ENCODE results near the gene FARP1.

The FARP1 gene

GRCh38 chr13:98312606-98313005 lies 169.7 kb downstream of the FARP1 start:
- no peak for DNase-seq (ENCODE audit: low read depth)
- no peak for TF ChIP-seq CTCF (IDR thresholded peaks at IDR 0.05; ENCODE audit: control insufficient read depth, extremely low read depth, insufficient read depth)
- H3K4me3 ChIP-seq (ENCODE audit: low read depth, low read length) = no peak overlapping the region

DNA sequence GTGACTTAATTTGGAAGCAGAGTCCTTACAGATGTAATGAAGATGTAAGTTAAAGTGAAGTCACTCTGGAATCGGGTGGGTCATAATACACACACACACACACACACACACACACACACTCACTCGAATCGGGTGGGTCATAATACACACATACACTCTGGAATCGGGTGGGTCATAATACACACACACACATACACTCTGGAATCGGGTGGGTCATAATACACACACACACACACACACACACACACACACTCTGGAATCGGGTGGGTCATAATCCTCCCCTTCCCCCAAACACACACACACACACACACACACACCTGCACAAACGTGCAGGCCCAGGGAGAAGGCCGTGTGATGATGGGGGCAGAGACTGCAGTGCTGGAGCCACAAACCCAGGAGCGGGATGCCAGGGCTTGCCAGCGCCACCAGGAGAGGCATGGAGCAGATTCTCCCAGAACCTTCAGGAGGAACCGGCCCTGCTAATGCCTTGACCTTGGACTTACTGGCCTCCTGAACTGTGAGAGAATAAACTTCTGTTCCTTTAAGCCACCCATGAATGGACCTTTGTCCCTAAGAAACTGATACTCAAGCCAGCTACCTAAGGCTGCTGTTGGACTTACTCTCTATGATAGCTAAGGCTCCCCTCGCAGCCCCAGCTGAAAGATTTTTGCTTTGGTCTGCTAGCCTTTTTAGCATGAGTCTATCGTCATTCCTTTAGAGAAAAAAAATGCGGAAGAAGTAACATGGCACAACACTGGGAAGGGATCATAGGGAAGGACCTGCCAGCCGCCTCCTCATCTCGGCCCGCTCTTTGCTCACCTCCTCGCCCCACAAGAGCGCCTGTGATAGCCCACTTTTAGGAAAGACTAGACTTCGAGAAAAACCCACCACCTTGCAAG lies 170.4 kb downstream of the FARP1 start:
- no peak for DNase-seq (ENCODE audit: low read depth)
- H3K4me3 ChIP-seq (ENCODE audit: low read depth, low read length) = no peak overlapping the region
- no peak for TF ChIP-seq CTCF (IDR thresholded peaks at IDR 0.05; ENCODE audit: control insufficient read depth, extremely low read depth, insufficient read depth)

- H3K4me3 ChIP-seq (ENCODE audit: low read depth, low read length) = no peak overlapping the region
- no peak for TF ChIP-seq CTCF (IDR thresholded peaks at IDR 0.05; ENCODE audit: control insufficient read depth, extremely low read depth, insufficient read depth)
- no peak for DNase-seq (ENCODE audit: low read depth)
Measured at GRCh38 chr13:98313922-98314292, 171.0 kb downstream of the FARP1 start.

DNA sequence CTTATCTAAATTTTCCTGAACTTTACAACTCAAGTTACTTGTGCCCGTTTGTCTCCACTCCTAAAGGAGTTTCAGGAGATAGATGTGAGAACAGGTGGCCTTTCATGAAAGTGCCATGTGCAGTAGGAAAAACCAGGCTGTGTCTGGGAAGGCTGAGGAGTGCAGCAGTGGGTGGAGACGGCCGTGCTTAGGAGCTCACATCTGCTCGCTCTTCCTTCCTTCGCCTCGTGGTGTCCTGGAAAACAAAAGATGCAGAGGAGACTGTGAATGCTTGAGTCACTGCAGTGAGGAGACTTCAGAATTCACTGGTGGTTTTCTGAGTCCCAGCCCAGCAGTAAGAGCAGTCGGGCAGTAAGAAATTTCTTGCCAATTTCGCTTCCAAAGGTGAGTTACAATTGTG lies 172.6 kb downstream of the FARP1 start:
- no peak for TF ChIP-seq CTCF (IDR thresholded peaks at IDR 0.05; ENCODE audit: control insufficient read depth, extremely low read depth, insufficient read depth)
- DNase-seq (ENCODE audit: low read depth) = no peak
- H3K4me3 ChIP-seq (ENCODE audit: low read depth, low read length) = no peak overlapping the region

DNA sequence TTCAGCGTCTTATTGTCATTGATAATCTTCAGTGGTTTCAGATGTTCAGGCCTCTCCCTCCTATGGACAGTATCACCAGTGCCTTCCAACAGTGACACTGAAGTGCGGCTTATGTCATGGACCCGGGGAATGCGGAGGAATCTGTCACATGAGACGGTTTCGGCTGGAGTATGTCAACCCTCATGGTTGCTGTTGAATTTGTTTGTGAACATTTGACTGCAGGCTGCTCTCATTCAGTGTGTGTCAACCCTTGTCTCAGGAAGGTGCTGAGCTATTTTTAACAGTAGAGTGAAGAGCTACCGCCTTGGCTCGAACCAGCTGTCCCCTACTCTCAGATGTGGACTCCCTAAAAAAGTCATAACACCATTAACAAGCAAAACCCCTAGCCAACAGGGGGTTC lies 173.0 kb downstream of the FARP1 start:
- TF ChIP-seq CTCF (IDR thresholded peaks at IDR 0.05; ENCODE audit: control insufficient read depth, extremely low read depth, insufficient read depth) = no peak

GRCh38 chr13:98317573-98318171 lies 174.8 kb downstream of the FARP1 start:
- DNase-seq (ENCODE audit: low read depth) = no peak
- no peak overlapping the region for H3K4me3 ChIP-seq (ENCODE audit: low read depth, low read length)
- no peak for TF ChIP-seq CTCF (IDR thresholded peaks at IDR 0.05; ENCODE audit: control insufficient read depth, extremely low read depth, insufficient read depth)

More for the DNA sequence above, 173.0 kb downstream of the FARP1 start:
- no peak for DNase-seq (ENCODE audit: low read depth)
- H3K4me3 ChIP-seq (ENCODE audit: low read depth, low read length) = no peak overlapping the region

All from LNCaP clone FGC (cell line).